ELR (cell line): ENCODE results near the gene FAM227A.

Source experiments
- DNase-seq: peaks from one replicate; pipeline ENCODE4 v3.0.0-alpha.2; 2015; ENCODE audit warnings: low read depth

Gene FAM227A

DNA sequence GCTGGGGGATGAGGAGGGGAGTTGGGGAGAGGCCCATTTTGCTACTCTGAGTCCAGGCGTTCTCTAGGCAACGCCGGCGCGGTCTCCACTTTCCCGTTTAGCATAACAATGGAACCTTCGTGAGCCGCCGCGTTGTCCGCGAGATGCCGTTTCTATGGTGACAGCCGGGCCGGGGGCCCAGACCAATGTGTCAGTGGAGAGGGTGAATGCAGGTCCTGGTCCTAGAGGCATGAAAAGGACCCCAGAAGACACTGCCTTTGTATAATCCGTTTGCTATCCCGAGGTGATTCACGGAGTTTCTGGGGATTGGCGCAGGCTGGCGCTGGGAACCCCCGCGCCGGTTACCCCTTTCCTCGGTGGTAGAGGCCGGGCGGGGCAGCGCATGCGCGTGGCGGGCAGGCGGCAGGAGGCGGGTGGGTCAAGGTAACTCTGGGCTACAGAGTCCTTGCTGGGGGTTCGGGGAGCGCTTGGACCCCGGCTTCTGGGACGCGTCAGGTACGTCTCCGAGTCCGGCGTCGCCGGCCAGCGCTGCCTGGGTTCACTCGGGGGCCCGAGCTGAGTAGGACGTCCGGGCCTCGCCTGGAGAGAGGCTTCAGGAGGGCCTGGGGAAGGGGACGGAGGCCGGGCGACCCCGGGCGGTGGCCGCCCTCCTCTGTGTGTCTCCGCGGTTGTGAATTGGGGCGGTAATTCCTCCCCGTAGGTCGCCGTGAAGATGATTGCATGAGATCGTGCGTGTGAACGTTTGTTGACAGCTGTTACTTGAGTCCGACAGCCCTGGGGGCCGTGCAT, at the start of gene FAM227A, which contains the start of gene CBY1:
TSS of gene FAM227A (minus strand) at position 137 of the 789 bp plus-strand sequence. CDS start 6,224 bp downstream, outside the sequence.
TSS of gene CBY1 (plus strand) at position 383 of the 789 bp plus-strand sequence. CDS start 11,417 bp downstream, outside the sequence.
- DNase-seq, result peak; percentile 93

GRCh38 chr22:38705235-38706100, 49.3 kb upstream of the FAM227A start, which contains the start of gene GTPBP1:
Gene GTPBP1, plus strand, starts transcription at chr22:38705944. Its CDS starts 12 bp downstream, at chr22:38705956.
- peak; percentile 100 for DNase-seq

- DNase-seq, result peak; percentile 17
Observed at GRCh38 chr22:38704654-38705234, 48.6 kb upstream of the FAM227A start.

GRCh38 chr22:38700789-38701628, 44.8 kb upstream of the FAM227A start, which contains the start of gene JOSD1:
Gene JOSD1, minus strand, starts transcription at chr22:38700943. Its CDS starts 956 bp downstream, at chr22:38699987.
- DNase-seq, result peak; percentile 96

GRCh38 chr22:38700270-38700788, 44.1 kb upstream of the FAM227A start:
- peak; percentile 78 for DNase-seq

DNA sequence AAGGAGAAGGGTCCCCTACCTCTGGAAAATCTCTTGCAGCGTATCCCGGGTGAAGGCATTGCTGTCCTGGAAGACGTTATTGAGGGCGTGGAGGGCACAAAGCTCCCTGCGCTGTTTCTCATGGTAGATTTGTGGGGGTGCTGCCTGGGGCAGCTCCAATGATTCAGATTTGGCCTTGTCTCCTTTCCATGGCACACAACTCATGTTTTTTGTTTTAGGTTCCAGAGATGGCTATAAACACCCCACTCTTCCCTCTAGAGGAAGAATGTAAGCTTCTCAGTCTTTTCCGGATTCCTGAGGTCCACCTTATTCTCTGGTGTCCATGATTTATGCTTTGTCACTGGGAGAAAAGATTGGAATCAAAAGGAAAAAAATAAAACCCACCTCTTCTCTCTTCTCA, 43.6 kb upstream of the FAM227A start:
- peak; percentile 73 for DNase-seq

GRCh38 chr22:38699143-38699542, 43.0 kb upstream of the FAM227A start:
- peak; percentile 8 for DNase-seq

GRCh38 chr22:38698407-38699094, 42.4 kb upstream of the FAM227A start:
- peak; percentile 7 for DNase-seq

DNA sequence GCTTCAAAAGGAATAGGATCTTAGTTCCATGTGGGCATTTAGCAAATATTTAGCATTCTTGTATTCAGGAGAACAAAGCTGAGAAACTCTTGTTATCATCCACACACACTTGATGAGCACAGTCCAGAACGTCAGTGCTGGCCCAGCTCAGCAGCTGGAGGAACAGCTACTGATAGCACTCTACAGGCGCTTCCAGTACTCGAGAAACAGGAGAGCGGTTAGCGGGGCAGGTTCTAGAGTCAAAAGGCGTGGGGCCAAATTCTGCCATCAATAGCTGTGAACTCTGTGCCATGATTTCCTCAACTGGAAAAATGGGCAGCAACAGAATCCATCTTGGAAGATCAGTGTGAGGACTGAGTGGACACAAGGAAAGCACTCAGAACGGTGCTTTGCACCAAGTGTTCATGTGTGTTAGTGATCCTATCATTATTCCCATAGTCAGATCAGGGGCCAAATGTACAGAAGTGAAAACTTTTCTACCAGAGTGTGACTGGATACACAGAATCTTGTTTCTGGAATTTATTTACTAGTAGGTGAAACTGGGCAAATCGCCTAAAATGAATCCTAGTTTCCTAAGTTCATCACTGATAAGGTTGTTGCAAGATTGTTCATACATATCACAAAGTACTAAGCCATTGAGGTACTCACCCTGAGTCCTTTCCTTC, 41.4 kb upstream of the FAM227A start:
- peak; percentile 14 for DNase-seq

DNA sequence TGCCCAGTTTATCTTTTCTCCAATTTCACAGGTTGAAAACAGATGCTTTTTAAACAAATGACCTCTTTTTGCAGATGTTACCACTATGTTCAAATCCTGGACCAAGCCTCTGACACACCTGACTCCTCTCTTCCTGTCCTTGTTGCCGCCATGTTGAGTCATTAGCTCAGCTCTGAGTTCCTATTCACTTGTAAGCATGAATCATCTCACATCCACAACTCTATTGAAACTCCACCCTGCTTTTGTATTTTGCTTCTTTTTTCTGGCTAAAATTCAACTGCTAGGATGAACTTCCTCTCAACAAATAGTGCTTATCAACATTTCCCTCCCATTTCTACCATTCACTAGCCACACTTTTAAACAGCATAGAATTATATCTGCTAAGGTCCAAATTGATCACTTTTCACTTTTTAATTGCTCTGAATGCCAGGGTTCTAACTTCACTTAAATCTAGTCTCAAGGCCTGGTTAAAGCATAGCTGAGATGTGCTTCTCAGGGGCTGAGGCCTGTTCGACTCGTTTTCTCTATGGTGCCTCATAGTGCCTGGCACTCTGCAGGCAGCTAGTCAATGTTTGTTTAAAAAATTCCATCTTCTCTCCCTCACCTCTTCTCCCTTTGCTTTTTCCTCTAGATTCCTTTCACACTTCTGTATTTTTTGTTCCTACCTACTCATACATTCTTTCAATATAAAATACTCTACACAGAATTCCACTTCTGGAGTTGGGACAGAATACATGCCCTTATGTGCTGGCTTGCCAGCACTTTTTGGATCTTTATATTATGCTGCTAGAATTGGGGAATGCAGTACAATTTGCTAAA, 40.6 kb upstream of the FAM227A start:
- DNase-seq, result peak; percentile 95

DNA sequence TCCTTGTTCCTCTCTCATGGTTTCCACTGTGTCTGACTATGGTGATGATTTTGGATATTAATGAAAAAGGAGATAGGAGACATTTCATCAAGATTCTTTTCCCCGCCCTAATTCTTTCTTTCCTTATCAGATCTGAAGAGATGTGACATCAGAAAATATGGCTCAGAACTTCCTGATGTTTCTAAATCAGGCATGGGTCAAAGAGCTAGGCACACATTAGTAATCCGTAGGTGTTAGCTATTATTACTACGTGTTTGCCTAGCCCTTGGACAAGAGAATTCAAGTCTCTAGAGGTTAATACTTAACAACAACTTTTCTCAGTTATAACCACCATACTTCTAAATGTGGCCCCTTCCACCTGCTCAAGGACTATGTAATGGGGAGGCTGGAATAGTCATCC, 38.7 kb upstream of the FAM227A start:
- DNase-seq, result no peak

DNA sequence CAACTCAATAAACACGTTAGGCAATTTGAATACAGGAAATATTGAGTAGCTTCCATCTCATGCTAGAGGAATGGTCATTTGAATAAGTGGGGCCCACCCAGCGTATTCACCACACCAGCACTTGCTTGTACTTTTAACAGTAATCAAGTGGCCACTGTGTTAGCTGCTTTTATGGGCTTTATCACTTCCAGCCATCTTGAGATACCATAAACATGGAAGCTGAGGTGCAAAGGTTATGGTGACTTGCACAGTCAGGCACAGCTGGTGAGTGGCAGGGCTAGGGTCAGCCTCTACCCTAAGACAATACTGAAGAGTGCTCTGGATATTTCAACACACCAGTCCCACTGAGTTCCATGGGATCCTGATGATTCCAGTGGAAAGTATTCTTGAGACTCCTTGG, 37.9 kb upstream of the FAM227A start:
- peak; percentile 30 for DNase-seq

DNA sequence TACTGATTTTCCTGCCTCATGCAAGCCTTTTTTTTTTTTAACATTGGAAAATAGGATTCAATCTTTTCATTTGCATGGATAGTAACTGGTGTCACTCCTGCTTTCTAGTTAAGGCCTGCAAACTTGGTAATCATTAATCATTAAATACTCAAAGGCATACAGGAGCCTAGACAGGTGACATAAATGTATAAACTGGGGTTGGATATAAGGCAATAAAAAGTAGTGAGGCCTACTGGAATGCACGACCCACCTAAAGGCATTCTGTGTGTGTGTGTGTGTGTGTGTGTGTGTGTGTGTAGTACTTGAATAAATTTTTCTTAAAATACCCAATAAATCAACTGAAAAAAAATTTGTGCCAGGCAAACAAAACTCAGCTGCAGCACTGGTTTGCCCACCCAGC, 33.5 kb upstream of the FAM227A start:
- DNase-seq, result no peak

DNA sequence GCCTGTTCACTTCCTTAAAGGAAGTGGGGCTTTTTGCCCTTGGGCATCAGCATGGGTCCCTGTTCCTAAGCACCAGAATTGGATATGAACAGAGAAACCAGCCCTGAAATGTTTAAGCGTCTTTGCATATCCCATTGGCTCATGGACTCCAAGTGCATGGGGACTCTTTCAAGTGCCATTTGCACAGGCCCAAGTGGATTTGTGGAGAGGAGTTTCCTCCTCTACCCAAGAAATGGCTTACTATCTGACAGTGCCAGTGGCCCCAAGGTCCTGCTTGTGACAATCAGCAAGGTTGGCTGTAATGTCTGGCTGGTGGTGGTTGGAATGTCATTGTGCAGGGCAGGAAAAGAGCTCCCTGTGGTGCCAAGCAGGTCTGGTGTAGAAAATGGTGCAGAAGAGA, 29.6 kb upstream of the FAM227A start:
- no peak for DNase-seq

DNA sequence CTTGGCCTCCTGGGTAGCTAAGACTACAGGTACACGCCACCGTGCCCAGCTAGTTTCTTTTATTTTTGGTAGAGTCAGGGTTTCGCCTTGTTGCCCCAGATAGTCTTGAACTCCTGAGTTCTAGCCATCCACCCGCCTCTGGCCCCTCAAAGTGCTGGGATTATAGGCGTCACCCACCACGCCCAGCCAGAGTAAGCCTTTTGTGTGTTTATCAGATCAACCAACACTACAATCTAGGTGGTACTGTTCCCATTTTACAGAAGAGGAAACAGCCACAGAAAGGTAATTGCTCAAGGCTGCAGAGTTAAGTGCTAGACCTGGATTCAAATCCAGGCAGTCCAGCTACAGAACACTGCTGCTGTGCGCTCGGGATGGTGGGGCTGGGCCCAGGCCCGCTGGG, 28.7 kb upstream of the FAM227A start:
- DNase-seq, result no peak

DNA sequence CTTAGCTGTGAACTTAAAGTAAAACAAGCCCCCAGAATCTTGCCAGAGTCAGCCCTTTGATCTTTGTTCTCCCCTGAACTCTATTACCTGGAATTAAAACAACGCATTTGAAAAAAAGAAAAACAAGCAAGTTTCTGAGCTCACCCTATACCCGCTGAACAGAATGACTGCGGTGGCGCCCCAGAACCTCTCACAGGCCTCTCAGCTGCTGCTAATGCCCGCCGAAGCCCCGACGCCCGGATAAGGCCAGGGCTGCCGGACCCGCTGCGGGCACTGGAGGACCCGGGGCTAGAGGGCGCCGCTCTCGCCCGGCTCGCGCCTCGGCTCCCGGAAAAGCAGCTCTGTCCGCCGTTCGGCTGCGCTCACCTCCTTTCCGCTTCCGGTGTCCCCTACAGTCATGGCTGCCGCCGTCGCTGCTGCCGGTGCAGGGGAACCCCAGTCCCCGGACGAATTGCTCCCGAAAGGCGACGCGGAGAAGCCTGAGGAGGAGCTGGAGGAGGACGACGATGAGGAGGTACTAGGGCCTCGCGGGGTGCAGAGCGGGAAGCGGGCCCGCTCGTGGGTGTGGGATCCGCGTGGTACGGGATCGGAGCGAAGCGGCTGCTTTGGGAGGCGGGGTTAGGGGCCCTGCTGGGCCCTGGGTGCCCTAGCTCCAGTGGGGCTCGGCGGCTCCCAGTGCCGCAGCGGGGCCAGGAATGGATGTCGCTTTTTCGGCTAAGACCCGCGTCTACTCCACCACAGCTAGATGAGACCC, 25.6 kb upstream of the FAM227A start, which contains the start of gene TOMM22:
TSS of gene TOMM22 (plus strand) at position 376 of the 754 bp plus-strand sequence. CDS start at position 398, 22 bp downstream.
- DNase-seq, result peak; percentile 91

DNA sequence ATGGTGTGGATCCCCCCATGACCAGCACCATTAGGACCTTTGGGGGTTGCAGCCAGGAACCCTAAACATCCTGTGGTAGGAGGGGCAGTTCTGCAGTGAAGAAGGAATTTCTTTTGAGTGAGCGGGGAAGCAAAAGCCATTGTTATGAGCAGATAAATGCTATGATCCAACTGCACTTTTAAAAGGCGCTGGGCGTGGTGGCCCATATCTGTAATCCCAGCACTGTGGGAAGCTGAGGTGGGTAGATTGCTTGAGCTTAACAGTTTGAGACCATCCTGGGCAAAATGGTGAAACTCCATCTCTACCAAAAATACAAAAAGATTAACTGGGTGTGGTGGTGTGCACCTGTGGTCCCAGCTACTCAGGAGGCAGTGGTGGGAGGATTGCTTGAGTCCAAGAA, 19.6 kb upstream of the FAM227A start:
- no peak for DNase-seq

DNA sequence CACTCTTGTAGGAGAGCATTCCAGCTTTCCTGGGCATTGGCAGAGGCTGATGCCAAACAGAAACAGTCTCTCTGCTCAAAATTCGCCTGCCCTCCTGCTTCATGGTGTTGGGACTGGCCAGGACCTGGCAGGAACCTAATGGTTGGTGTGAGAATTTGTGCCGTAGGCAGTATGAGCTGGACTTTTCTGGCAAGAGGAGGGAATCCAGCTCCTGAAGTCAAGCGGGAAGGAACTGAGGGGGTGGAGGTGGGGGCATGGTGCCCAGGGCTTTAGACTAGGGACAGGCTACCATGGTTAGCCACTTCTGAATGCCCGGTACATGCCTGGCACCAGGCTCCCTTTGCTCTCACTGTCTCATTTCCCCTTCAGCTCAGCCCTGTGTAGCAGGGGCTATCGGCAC, 18.7 kb upstream of the FAM227A start:
- DNase-seq, result no peak
